Measurements from ENCODE around the gene AREG.

Gene AREG

GRCh38 chr4:74428276-74428675 is 16.7 kb upstream of the AREG start:
- TF ChIP-seq CTCF (IDR thresholded peaks at IDR 0.05; ENCODE audit: control extremely low read depth, extremely low read depth, low read depth, missing control alignments), result no peak
- DNase-seq (ENCODE audit: extremely low spot score), result no peak
- ChIA-PET CTCF (interaction anchor here (0.9 kb wide), 1 partner anchor 29 kb away, joined by 3 read pairs; no protein-coding TSS in a partner anchor), POLR2A (no interaction called here)

- ChIA-PET CTCF (interaction anchor here (1.4 kb wide), 1 partner anchor 16 kb away, joined by 3 read pairs; no protein-coding TSS in a partner anchor), POLR2A (no interaction called here)
- TF ChIP-seq CTCF (IDR thresholded peaks at IDR 0.05; ENCODE audit: control extremely low read depth, extremely low read depth, low read depth, missing control alignments), result no peak
- no peak for DNase-seq (ENCODE audit: extremely low spot score)
Observed at GRCh38 chr4:74431113-74431826, 13.7 kb upstream of the AREG start.

GRCh38 chr4:74433043-74433442 is 11.9 kb upstream of the AREG start:
- POLR2A ChIA-PET, result no interaction called here
- DNase-seq (ENCODE audit: extremely low spot score), result no peak
- CTCF ChIA-PET, result no interaction called here
- no peak for TF ChIP-seq CTCF (IDR thresholded peaks at IDR 0.05; ENCODE audit: control extremely low read depth, extremely low read depth, low read depth, missing control alignments)

GRCh38 chr4:74433541-74434172 is 11.3 kb upstream of the AREG start:
- ChIA-PET CTCF (no interaction called here), POLR2A (no interaction called here)
- DNase-seq (ENCODE audit: extremely low spot score), result no peak
- TF ChIP-seq CTCF (IDR thresholded peaks at IDR 0.05; ENCODE audit: control extremely low read depth, extremely low read depth, low read depth, missing control alignments), result no peak

- ChIA-PET CTCF (interaction anchor here (1.1 kb wide), 1 partner anchor 12 kb away, joined by 3 read pairs; no protein-coding TSS in a partner anchor), POLR2A (no interaction called here)
- TF ChIP-seq CTCF (IDR thresholded peaks at IDR 0.05; ENCODE audit: control extremely low read depth, extremely low read depth, low read depth, missing control alignments), result no peak
- DNase-seq (ENCODE audit: extremely low spot score), result no peak
Observed at GRCh38 chr4:74435296-74435695, 9.6 kb upstream of the AREG start.

- ChIA-PET POLR2A (no interaction called here), CTCF (interaction anchor here (2.0 kb wide), 1 partner anchor 11 kb away, joined by 8 read pairs; no protein-coding TSS in a partner anchor)
- DNase-seq (ENCODE audit: extremely low spot score), result no peak
- TF ChIP-seq CTCF (IDR thresholded peaks at IDR 0.05; ENCODE audit: control extremely low read depth, extremely low read depth, low read depth, missing control alignments), result no peak
Observed at GRCh38 chr4:74437866-74438265, 7.1 kb upstream of the AREG start.

Data from GM10248 (cell line).